NCI-H526 (cell line): Measurements from ENCODE around the gene RTL1.

Experiments
- DNase-seq, 2 experiments: peaks; one replicate each; lab custom pipeline; 2025; lab: John Stamatoyannopoulos, UW

Gene RTL1

GRCh38 chr14:100866666-100867630, 36.6 kb downstream of the RTL1 start:
- DNase-seq, result no peak

GRCh38 chr14:100865682-100866591, 37.6 kb downstream of the RTL1 start:
- no peak for DNase-seq

- no peak for DNase-seq
Observed at GRCh38 chr14:100864960-100865681, 38.4 kb downstream of the RTL1 start.

DNA sequence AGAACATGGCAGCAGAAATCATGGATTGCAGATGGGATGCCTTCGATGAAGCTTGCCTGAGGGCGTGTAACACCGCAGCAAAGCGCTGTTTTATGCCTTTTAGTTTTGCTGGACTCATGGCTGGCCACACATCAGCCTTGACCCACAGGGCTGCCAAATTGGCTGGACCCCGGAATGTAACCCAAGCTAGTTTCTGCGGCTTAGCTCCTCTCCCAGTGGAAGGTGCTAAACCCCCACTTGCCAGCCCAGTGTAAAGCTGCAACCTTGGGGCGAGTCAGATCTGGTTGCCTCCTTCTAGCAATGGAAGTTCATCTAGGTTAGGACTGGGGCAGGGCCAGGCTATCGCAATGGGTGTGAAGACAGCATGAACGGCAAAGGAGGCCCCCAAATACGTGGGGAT, 39.3 kb downstream of the RTL1 start:
- no peak for DNase-seq

- DNase-seq, result no peak
Observed at GRCh38 chr14:100862793-100863192, 40.7 kb downstream of the RTL1 start.

DNA sequence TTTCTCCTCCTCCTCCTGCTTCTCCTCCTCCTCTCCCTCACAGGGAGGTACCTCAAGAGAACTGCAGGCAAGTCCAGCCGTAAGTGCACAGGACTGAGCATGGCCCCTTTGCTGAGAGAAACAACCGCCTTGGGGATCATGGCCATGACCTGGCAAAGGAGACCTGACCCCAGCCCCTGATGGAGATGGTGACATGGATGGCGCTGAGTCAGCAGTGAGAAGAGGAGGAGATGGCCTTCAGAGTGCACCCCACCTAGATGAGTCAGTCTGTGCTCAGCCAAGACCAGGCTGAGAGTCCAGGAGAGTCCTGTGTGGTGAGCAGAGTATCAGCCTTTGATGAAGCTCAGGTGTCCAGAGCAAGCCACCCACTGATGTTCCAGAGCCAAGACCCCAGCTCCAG, 41.2 kb downstream of the RTL1 start:
- no peak for DNase-seq

DNA sequence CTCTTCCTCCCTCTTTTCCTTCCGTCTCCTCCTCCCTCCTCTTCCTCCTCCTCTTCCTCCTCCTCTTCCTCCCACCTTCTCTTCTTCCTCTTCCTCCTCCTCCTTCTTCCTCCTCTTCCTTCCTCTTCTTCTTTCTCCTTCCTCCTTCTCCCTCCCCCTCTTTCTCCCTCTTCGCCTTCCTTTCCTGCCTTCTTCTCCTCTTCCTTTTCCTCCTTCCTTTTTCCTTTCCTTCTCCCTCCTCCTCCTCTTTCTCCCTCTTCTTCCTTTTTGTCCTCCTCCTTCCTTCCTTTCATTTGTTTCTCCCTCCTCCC, 41.6 kb downstream of the RTL1 start:
- DNase-seq, result no peak

GRCh38 chr14:100861188-100861936, 42.2 kb downstream of the RTL1 start:
- DNase-seq, result no peak

DNA sequence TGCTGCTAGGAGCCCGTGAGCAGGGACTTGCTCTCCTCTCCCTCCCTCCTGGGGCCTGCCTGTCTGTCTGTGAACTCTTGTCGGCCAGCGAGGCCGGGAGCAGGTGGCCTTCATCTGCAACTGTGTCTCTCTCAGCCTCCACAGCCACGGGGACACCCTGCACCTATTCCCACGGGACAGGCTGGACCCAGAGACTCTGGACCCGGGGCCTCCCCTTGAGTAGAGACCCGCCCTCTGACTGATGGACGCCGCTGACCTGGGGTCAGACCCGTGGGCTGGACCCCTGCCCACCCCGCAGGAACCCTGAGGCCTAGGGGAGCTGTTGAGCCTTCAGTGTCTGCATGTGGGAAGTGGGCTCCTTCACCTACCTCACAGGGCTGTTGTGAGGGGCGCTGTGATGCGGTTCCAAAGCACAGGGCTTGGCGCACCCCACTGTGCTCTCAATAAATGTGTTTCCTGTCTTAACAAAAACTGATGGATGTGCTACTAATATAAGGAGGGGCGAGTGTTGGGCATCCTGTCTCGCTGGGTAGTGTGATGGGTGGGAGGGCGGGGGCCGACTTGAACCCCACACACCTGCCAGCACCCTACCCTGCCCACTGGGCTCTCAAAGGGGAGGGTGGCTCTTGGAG, 42.9 kb downstream of the RTL1 start:
- DNase-seq, result no peak

DNA sequence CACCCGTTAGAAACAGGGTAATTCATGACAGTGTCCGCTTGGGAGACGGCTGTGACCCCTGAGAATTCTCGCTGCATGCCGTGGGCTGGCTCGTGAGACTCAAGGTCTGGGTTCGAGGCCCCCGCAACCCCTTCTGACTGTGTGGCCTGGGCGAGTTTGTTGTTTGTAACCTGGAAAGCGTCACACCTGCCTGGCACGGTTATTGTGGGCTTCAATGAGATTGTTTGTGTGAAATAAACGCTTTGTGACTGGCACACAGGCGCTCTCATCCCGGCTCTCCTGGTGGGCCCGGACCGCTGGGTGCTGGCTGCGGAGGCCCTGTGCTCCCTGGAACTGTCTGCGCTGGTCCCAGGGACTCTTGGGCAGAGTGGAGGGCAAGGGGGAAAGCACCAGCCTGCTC, 43.7 kb downstream of the RTL1 start:
- no peak for DNase-seq

DNA sequence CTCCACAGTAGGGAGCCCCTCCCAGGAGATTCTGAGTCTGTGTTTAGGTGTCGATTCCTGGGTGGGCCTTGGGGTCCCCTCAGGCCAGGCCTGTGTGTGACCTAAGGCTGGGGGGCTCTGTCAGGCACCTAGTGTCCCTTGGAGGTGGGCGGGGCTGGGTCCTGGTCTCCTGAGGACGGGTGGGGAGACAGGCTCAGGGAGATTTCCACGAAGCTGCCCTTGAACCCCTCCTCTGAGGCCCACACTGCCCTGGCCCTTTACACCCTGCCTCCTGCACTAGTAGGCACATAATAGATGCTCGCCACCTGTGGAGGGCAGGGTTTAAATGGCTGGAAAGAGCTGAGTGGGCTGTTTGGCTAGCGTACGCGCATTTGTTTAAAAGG, 44.7 kb downstream of the RTL1 start:
- no peak for DNase-seq

DNA sequence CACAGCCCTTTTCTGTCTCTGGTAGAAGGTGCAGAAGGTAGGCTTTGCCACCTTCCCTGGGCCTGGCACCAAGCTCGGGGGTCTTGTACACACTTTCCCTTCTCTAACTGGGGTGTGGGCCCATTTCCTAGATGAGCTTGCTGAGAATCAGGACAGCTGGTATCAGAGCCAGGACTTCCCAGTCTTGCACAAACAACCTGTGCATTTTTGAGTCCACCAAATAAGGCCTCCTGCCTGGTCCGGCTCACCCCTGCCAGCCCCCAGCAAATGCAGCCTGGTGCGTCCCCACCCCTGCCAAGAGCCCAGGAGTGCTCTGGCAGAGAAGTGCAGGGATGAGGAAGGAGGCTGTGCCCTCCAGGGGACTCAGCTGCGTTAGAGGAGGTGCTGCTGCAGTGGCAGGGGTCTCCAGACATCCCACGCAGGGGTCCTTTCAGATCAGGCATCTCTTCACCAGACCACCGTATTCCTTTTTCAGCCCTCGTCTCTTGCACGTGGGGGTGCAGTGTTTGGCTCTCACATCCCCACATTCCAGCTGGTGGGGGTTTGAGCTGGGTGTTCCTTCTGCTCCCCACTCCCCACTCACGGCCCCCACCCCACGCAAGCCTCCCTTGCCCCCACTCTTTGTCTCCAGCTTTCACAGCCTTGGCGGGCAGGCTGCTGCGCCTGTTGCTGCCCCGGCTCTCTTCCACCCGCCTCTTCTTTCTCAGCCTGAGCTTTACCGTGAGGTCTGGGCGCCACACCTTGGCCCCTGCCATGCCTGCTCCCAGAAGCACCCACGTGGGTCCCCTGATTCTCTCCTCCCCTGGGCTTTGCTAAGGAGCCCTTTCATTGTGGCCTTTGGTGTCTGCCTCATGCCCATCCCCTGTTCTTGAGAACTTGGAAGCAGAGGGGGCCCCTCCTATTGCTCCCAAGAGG, 45.3 kb downstream of the RTL1 start:
- no peak for DNase-seq

DNA sequence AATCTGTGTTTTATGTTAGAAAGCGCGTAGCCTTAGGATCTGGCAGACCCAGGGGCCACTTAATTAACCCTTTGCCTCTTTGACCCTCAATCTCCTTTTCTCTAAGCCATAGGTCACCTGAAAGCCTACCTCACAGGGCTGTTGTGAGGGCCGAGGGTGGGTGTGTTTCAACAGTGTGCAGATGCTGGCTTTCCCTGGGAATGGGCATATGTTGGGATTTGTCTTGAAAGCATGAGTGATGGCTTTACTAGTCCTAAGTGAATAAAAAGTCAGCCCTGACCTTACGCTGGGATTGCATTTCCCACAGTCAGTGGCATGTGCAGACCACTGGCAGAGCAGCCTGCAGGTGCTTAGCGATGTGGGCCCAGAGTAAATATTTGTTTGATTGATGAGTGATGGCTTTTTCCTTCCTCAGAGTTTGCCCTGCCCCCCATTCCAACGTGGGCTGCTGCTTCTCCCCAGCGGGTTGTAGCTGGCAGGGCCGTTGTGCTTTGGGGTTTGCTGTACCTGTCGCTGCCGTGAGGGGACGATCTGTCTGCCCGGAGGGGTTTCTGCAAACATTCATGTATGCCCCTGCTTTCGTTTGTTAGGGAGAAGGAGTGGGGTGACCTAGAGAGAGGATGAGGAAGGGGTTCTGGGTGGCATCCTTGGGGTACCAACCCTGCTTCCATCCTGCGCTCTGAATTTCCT, 46.1 kb downstream of the RTL1 start:
- DNase-seq, result no peak

DNA sequence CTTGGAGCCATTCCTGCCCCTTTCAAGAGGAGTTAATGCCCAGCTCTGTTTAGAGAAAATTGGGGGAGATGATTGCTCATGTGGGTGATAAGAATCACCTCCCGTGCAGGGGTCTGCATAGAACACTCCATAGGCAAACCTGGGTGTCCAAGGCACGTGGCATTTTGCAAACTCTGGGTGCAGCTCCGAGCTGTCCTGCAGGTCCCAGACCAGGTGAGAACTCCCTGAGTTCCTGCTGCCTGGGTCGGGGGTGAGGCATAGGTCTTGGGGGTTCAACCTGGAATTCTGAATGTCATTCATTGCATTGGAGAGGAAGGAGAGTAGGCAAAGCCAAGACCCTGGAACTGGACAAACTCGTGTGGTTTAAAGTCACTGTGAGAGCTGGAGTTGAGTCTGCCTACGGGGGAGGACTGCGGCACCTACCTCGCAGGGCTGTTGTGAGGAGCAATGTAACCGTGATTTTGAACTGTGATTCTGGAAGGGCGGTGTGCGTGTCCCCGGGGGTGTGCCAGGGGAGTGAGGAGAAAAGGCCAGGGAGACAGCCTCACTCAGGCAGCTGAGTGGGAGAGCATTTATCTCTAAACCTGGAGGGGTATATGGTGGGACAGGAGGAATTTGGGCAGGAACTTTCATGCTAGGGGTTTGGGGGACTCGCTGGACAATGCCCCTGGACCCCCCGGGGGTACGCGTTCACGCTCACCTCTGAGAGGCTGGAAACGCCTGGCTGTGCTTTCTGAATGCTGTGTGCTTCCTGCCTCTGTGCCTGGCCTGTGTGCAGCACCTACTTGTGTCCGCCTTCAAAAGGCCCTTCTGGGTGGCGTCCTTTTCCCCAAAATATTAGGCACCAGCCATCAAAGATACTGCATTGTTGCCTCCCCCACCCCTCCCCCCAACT, 47.2 kb downstream of the RTL1 start:
- no peak for DNase-seq

- no peak for DNase-seq
Observed at GRCh38 chr14:100855256-100855930, 48.1 kb downstream of the RTL1 start.

DNA sequence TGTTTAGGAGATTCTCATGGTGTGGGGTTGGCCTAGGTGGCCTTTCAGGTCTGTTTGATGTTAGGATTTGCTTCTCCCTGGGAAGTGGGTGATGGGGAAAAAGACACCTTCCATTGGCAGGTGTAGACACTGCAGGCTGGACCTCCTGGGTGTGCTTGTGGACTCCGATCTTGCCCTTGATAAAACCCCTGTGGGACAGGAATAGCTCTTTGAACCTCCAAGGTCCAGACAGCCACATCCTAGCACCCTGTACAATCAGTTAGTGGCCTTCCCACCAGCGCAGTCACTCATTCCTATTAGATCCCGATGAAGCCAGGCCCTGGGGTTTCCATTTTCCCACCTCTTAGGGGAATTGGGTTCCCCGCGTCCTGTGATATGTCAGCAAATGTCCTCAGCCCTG, 49.1 kb downstream of the RTL1 start:
- no peak for DNase-seq

DNA sequence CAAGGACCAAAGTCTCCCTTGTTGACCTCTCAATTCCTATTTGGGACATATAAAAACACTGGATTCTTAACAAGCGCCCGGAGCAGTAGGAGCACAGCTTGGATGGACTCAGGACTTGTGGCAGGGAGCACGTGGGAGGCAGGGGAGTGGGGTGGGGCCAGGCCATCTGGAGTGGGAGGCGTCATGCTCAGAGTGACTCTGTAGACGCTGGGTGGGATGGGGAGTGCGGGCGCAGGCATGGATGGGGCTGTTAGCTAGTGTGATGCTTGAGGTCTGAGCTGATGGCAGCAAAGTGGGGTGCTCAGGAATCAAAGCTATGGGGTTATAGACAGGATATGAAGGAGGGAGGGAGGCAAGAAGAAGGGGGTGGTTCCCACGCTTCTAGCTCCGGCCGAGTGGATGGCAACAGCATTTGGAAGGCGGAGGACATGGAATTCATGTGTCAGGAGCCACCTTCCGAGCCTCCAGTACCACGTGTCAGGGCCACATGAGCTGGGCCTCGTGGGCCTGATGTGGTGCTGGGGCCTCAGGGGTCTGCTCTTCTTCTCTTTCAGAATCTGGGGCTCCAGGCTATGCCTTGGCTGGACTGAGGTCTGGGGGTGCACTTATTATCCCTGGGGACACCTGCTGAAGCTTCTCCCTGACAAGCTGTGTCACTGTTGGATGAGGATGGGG, 51.4 kb downstream of the RTL1 start:
- no peak for DNase-seq
